ENCODE results near the gene RBPJ.

- TF ChIP-seq CTCF (IDR thresholded peaks at IDR 0.05; ENCODE audit: low read length) (no peak), EZH2 (optimal IDR thresholded peaks at IDR 0.05; ENCODE audit: low read depth, low read length) (no peak), EZH2phosphoT487 (IDR thresholded peaks at IDR 0.05; ENCODE audit: low read length) (no peak)
These were observed 40.5 kb downstream of the RBPJ start for GRCh38 chr4:26361297-26361696.

All from MM.1S (cell line).